HEK293 (cell line): ENCODE results near the gene WLS.

Experiments
- CTCF ChIA-PET: fragments of 350-600 bp; formaldehyde crosslinking; extraction: SDS; loops from one replicate; lab custom pipeline; 2021; ENCODE audit warnings: antibody characterized with exemption; lab: Yijun Ruan, JAX
- POLR2A ChIA-PET: fragments of 300-600 bp; formaldehyde crosslinking; extraction: SDS; loops from one replicate; lab custom pipeline; 2020; ENCODE audit warnings: antibody characterized with exemption, inconsistent platforms; lab: Yijun Ruan, JAX
- H3K27ac ChIP-seq: fragments of 200-500 bp; sonication (Bioruptor generic); 2 replicates; pipeline ENCODE4 v1.5.1; 2014; ENCODE audit warnings: low read depth, low read length, control low read depth, inconsistent platforms; ENCODE audit errors: extremely low read depth
- H3K36me3 ChIP-seq, 2 experiments: fragments of 200-500 bp in 1 of 2; sonication (Bioruptor generic) in 1 of 2; 1 replicate in 1 of 2; 2 replicates in 1 of 2; pipeline ENCODE4 v1.5.1; 2014 to 2017; ENCODE audit warnings: inconsistent platforms in 2 of 2, low read length in 2 of 2; ENCODE audit not compliant: control insufficient read depth in 2 of 2, insufficient read depth in 1 of 2
- H3K4me1 ChIP-seq: fragments of 200-500 bp; sonication (Bioruptor generic); 2 replicates; pipeline ENCODE4 v1.5.1; 2014; ENCODE audit warnings: mild to moderate bottlenecking, low read length, inconsistent platforms; ENCODE audit not compliant: control insufficient read depth, insufficient read depth
- H3K4me3 ChIP-seq: 2 replicates; pipeline ENCODE4 v1.5.1; 2011; ENCODE audit warnings: low read depth, mild to moderate bottlenecking, control low read depth, low read length, moderate library complexity
- H3K9me3 ChIP-seq: fragments of 200-500 bp; sonication (Bioruptor generic); 2 replicates; pipeline ENCODE4 v1.5.1; 2014; ENCODE audit warnings: low read depth, low read length, inconsistent platforms; ENCODE audit not compliant: control insufficient read depth, insufficient read depth
- BCL11B ChIP-seq: fragments of 450-650 bp; formaldehyde crosslinking; IDR thresholded peaks from 2 replicates; pipeline ENCODE4 v1.5.1; 2016; ENCODE audit warnings: low read depth, missing biosample characterization, missing genetic modification characterization
- PRDM2 ChIP-seq: fragments of 450-650 bp; formaldehyde crosslinking; IDR thresholded peaks from 2 replicates; pipeline ENCODE4 v1.5.1; 2016; ENCODE audit warnings: missing biosample characterization, missing genetic modification characterization, borderline replicate concordance
- SALL2 ChIP-seq: fragments of 450-650 bp; formaldehyde crosslinking; IDR thresholded peaks from 2 replicates; pipeline ENCODE4 v1.5.0; 2017; ENCODE audit warnings: missing biosample characterization, mild to moderate bottlenecking, missing genetic modification characterization, borderline replicate concordance
- SCRT1 ChIP-seq: fragments of 450-650 bp; formaldehyde crosslinking; IDR thresholded peaks from 2 replicates; pipeline ENCODE4 v1.5.1; 2016; ENCODE audit warnings: missing biosample characterization, missing genetic modification characterization, borderline replicate concordance
- ZNF426 ChIP-seq: fragments of 450-650 bp; formaldehyde crosslinking; IDR thresholded peaks from 2 replicates; pipeline ENCODE4 v1.5.1; 2017; ENCODE audit warnings: missing biosample characterization, missing genetic modification characterization, mild to moderate bottlenecking, inconsistent platforms, moderate library complexity
- ZNF518A ChIP-seq: fragments of 450-650 bp; formaldehyde crosslinking; conservative IDR thresholded peaks from 2 replicates; pipeline ENCODE4 v1.5.1; 2016; ENCODE audit warnings: low read depth, missing biosample characterization, missing genetic modification characterization
- ZNF558 ChIP-seq: fragments of 450-650 bp; formaldehyde crosslinking; IDR thresholded peaks from 2 replicates; pipeline ENCODE4 v1.5.1; 2016; ENCODE audit warnings: missing biosample characterization, missing genetic modification characterization
- ZNF580 ChIP-seq: fragments of 450-650 bp; formaldehyde crosslinking; IDR thresholded peaks from 2 replicates; pipeline ENCODE4 v1.5.1; 2016; ENCODE audit warnings: missing biosample characterization, missing genetic modification characterization
- ZNF585B ChIP-seq: fragments of 450-650 bp; formaldehyde crosslinking; IDR thresholded peaks from 2 replicates; pipeline ENCODE4 v1.5.1; 2016; ENCODE audit warnings: missing biosample characterization, missing genetic modification characterization
- ZNF707 ChIP-seq: fragments of 450-650 bp; formaldehyde crosslinking; IDR thresholded peaks from 2 replicates; pipeline ENCODE4 v1.5.1; 2016; ENCODE audit warnings: missing biosample characterization, missing genetic modification characterization
- ZNF837 ChIP-seq: fragments of 450-650 bp; formaldehyde crosslinking; IDR thresholded peaks from 2 replicates; pipeline ENCODE4 v1.5.1; 2016; ENCODE audit warnings: missing biosample characterization, missing genetic modification characterization
- TF ChIP-seq, protein P1 (sequence below): IDR thresholded peaks from 2 replicates; pipeline ENCODE4 v1.6.1; 2011; ENCODE audit warnings: mild to moderate bottlenecking, low read depth, low read length, borderline replicate concordance

WLS gene

GRCh38 chr1:68142036-68142435 is 90.3 kb downstream of the WLS start:
- Histone ChIP-seq H3K36me3 (peaks cover 12 to 80% of the 10 kb centered on the region in 2 experiments), H3K27ac (no peak overlapping the region), H3K4me3 (no peak overlapping the region), H3K4me1 (no peaks in the 10 kb centered on the region), H3K9me3 (no peaks in the 10 kb centered on the region)
- POLR2A ChIA-PET = no interaction called here
- CTCF ChIA-PET = interaction anchor here (1.3 kb wide), 1 partner anchor 301 kb away, joined by 3 read pairs; no protein-coding TSS in a partner anchor
- TF ChIP-seq, protein P1, sequence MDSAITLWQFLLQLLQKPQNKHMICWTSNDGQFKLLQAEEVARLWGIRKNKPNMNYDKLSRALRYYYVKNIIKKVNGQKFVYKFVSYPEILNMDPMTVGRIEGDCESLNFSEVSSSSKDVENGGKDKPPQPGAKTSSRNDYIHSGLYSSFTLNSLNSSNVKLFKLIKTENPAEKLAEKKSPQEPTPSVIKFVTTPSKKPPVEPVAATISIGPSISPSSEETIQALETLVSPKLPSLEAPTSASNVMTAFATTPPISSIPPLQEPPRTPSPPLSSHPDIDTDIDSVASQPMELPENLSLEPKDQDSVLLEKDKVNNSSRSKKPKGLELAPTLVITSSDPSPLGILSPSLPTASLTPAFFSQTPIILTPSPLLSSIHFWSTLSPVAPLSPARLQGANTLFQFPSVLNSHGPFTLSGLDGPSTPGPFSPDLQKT = no peak
- no peak for TF ChIP-seq SALL2
- no peak for TF ChIP-seq ZNF558
- TF ChIP-seq ZNF426 = no peak
- no peak for TF ChIP-seq ZNF580 (tag by site-specific recombination)
- TF ChIP-seq ZNF707 (tag by site-specific recombination) = no peak
- no peak for TF ChIP-seq SCRT1 (tag by site-specific recombination)
- TF ChIP-seq BCL11B (tag by site-specific recombination) = no peak
- TF ChIP-seq ZNF518A = no peak
- no peak for TF ChIP-seq ZNF585B (tag by site-specific recombination)
- no peak for TF ChIP-seq ZNF837 (tag by site-specific recombination)
- TF ChIP-seq PRDM2 (tag by site-specific recombination) = no peak
